ENCODE data around the gene LILRB4.

GRCh38 chr19:54670576-54671357 is 8.0 kb downstream of the LILRB4 start:
- TF ChIP-seq, protein P1, sequence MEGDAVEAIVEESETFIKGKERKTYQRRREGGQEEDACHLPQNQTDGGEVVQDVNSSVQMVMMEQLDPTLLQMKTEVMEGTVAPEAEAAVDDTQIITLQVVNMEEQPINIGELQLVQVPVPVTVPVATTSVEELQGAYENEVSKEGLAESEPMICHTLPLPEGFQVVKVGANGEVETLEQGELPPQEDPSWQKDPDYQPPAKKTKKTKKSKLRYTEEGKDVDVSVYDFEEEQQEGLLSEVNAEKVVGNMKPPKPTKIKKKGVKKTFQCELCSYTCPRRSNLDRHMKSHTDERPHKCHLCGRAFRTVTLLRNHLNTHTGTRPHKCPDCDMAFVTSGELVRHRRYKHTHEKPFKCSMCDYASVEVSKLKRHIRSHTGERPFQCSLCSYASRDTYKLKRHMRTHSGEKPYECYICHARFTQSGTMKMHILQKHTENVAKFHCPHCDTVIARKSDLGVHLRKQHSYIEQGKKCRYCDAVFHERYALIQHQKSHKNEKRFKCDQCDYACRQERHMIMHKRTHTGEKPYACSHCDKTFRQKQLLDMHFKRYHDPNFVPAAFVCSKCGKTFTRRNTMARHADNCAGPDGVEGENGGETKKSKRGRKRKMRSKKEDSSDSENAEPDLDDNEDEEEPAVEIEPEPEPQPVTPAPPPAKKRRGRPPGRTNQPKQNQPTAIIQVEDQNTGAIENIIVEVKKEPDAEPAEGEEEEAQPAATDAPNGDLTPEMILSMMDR (IDR thresholded peaks at IDR 0.05), result no peak
- no peak for TF ChIP-seq POLR2A (IDR thresholded peaks at IDR 0.05)

All from thyroid gland (tissue), 4 donors.